K562 (cell line): ENCODE measurements around the gene PSMA2. TPM values are rescaled to one million over a fixed set of nuclear protein-coding genes. Genes with fewer than 3 reads are reported as not detected.

Source experiments
- ARID4B ChIP-seq: sonication (generic); formaldehyde crosslinking; IDR thresholded peaks from 2 replicates; pipeline ENCODE4 v1.8.0; 2022; ENCODE audit warnings: mild to moderate bottlenecking, missing genetic modification reagents
- PTBP1 ChIP-seq: fragments of 200-400 bp; formaldehyde crosslinking; IDR thresholded peaks from 2 replicates; pipeline ENCODE4 v1.6.1; 2017; ENCODE audit warnings: low read depth, low read length
- RERE ChIP-seq: sonication (generic); formaldehyde crosslinking; IDR thresholded peaks from 2 replicates; pipeline ENCODE4 v1.8.0; 2023; ENCODE audit warnings: missing genetic modification reagents, mild to moderate bottlenecking, borderline replicate concordance
- ZKSCAN8 ChIP-seq: fragments of 200-800 bp; sonication (Bioruptor generic); IDR thresholded peaks from 2 replicates; pipeline ENCODE4 v1.6.1; 2016; ENCODE audit warnings: missing genetic modification characterization, missing compliant biosample characterization
- ZNF3 ChIP-seq: fragments of 250-450 bp; sonication (Bioruptor Pico); IDR thresholded peaks from 2 replicates; pipeline ENCODE4 v1.5.0; 2021; ENCODE audit warnings: mild to moderate bottlenecking, moderate library complexity
- ZNF407 ChIP-seq: fragments of 450-650 bp; IDR thresholded peaks from 2 replicates; pipeline ENCODE4 v1.6.1; 2016; ENCODE audit warnings: low read depth
- polyA plus RNA-seq, 8 experiments: library from polyadenylated mRNA; depleted of rRNA in 4 of 8; stranded (reverse) in 5 of 8; unstranded in 3 of 8; fragments of >200 nt; fragmentation: Nextera tagmentation in 2 of 8; fragmentation: Illumina TruSeq in 1 of 8; extraction: Ambion mirVana in 2 of 8; extraction: Trizol in 1 of 8; gene quantifications; 2 replicates each; pipeline versions ENCODE4 v1.2.1 to v1.2.3, GENCODE V29; 2011 to 2014; ENCODE audit warnings: inconsistent platforms in 1 of 8, missing spikeins in 1 of 8
- total RNA-seq, 7 experiments: library from RNA; depleted of rRNA in 6 of 7; stranded (reverse); fragments of >200 nt in 6 of 7; fragmentation: Illumina TruSeq in 2 of 7; extraction: Trizol in 2 of 7; gene quantifications; 2 replicates each; pipeline versions ENCODE4 v1.2.1 to v1.2.3, GENCODE V29; 2011 to 2021; ENCODE audit warnings: low replicate concordance in 1 of 7

PSMA2 gene
- total and polyA plus RNA-seq, 9 of the 15 experiments (the other 6 are each of a cell fraction or from before 2014, with no cell fraction given) = 91.7 to 1,070 (median 213) TPM

GRCh38 chr7:42931834-42932651 is at the start of gene PSMA2, which contains the start of gene MRPL32 (continued):
- TF ChIP-seq ZNF407 (no peak), ZKSCAN8 (CRISPR knock-in tag) (no peak), PTBP1 (no peak), ZNF3 (CRISPR knock-in tag) (no peak), RERE (CRISPR knock-in tag) (no peak), ARID4B (peak; percentile 87)
